Measurements from ENCODE around the gene SPAG9.

DNA sequence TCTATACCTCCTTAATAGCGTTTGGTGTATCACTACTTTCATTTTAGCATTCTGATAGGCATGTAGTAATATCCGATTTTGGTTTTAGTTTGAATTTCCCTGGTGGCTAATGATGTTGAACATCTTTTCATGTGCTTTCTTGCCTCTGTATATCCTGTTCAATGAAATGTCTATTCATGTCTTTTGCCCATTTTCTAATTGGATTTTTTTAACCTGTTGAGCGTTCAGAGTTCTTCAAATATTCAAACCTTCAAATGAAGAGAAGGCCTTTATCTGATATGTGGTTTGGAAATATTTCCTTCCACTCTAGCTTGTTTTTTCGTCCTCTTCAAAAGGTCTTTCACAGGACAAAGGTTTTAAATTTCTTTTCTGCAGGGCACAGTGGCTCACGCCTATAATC lies 30.3 kb upstream of the SPAG9 start:
- TF ChIP-seq, protein P1, sequence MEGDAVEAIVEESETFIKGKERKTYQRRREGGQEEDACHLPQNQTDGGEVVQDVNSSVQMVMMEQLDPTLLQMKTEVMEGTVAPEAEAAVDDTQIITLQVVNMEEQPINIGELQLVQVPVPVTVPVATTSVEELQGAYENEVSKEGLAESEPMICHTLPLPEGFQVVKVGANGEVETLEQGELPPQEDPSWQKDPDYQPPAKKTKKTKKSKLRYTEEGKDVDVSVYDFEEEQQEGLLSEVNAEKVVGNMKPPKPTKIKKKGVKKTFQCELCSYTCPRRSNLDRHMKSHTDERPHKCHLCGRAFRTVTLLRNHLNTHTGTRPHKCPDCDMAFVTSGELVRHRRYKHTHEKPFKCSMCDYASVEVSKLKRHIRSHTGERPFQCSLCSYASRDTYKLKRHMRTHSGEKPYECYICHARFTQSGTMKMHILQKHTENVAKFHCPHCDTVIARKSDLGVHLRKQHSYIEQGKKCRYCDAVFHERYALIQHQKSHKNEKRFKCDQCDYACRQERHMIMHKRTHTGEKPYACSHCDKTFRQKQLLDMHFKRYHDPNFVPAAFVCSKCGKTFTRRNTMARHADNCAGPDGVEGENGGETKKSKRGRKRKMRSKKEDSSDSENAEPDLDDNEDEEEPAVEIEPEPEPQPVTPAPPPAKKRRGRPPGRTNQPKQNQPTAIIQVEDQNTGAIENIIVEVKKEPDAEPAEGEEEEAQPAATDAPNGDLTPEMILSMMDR (IDR thresholded peaks at IDR 0.05): no peak
- no peak for TF ChIP-seq POLR2AphosphoS5 (IDR thresholded peaks at IDR 0.05)
- TF ChIP-seq POLR2A (IDR thresholded peaks at IDR 0.05): no peak

All from breast epithelium (tissue), 3 donors.